HG02678 (cell line): Measurements from ENCODE around the gene HEATR9.

ENCODE experiments used
- ATAC-seq: cut with Tn5 transposase; IDR thresholded peaks from one replicate; pipeline ENCODE4 v1.9.1; 2021; ENCODE audit warnings: mild to moderate bottlenecking, moderate library complexity; ENCODE audit not compliant: unreplicated experiment

HEATR9 gene

GRCh38 chr17:35865412-35866340 lies 3.0 kb downstream of the HEATR9 start:
- no peak for ATAC-seq

- ATAC-seq = no peak
Measured at GRCh38 chr17:35864853-35865252, 3.8 kb downstream of the HEATR9 start.

- ATAC-seq = no peak
Measured at GRCh38 chr17:35856603-35857002, 12.1 kb downstream of the HEATR9 start.

- ATAC-seq = no peak
Measured at GRCh38 chr17:35855965-35856364, 12.7 kb downstream of the HEATR9 start.

- no peak for ATAC-seq
Measured at GRCh38 chr17:35849469-35850348, 19.0 kb downstream of the HEATR9 start.

- ATAC-seq = no peak
Measured at GRCh38 chr17:35847633-35848373, 20.9 kb downstream of the HEATR9 start.

- ATAC-seq = no peak
Measured at GRCh38 chr17:35847006-35847405, 21.7 kb downstream of the HEATR9 start.

- no peak for ATAC-seq
Measured at GRCh38 chr17:35846055-35846809, 22.5 kb downstream of the HEATR9 start.

- no peak for ATAC-seq
Measured at GRCh38 chr17:35844547-35844946, 24.1 kb downstream of the HEATR9 start.

- no peak for ATAC-seq
Measured at GRCh38 chr17:35843698-35844097, 25.0 kb downstream of the HEATR9 start.

- no peak for ATAC-seq
Measured at GRCh38 chr17:35842239-35842638, 26.5 kb downstream of the HEATR9 start.

- ATAC-seq = no peak
Measured at GRCh38 chr17:35841505-35841904, 27.2 kb downstream of the HEATR9 start.

GRCh38 chr17:35841101-35841500 lies 27.6 kb downstream of the HEATR9 start:
- ATAC-seq = no peak

GRCh38 chr17:35825206-35825605 lies 43.5 kb downstream of the HEATR9 start:
- ATAC-seq = no peak

- ATAC-seq = no peak
Measured at GRCh38 chr17:35821308-35821707, 47.4 kb downstream of the HEATR9 start.

- no peak for ATAC-seq
Measured at GRCh38 chr17:35819455-35819854, 49.2 kb downstream of the HEATR9 start.

GRCh38 chr17:35817196-35817595 lies 51.5 kb downstream of the HEATR9 start:
- no peak for ATAC-seq

GRCh38 chr17:35816723-35817122 lies 52.0 kb downstream of the HEATR9 start:
- ATAC-seq = no peak

- ATAC-seq = no peak
Measured at GRCh38 chr17:35812456-35812855, 56.2 kb downstream of the HEATR9 start.

GRCh38 chr17:35811759-35812158 lies 56.9 kb downstream of the HEATR9 start:
- no peak for ATAC-seq
